ENCODE measurements around the gene KCNQ4.

KCNQ4 gene

DNA sequence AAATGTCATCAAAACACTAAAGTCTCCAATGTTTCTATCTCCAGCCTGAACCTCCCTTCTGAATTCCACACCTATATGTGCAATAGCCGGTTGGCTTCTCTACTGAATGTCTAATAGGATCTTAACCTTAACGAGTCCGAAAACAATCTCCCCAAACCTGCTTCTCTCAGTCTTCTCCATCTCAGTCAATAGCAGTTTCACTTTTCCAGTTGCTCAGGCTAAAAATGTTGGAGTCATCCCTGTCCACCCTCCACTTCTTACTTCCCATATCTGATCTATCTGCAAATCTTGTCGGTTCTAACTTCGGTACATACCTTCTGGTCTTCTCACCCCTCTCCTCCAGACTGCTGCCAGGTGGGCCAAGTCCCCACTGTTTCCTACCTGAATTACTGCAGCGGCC lies 104.1 kb downstream of the KCNQ4 start:
- no peak for DNase-seq (ENCODE audit: low read depth in 4 of 4, low spot score in 1 of 4)
